GM19324 (cell line): Measurements from ENCODE around the gene SSU72.
"Not testable (repeated sequence)": the region's sequence is repeated elsewhere in the genome, so short reads cannot be mapped to it uniquely, and the experiment has no call there.

Source experiments
- ATAC-seq: cut with Tn5 transposase; IDR thresholded peaks from one replicate; pipeline ENCODE4 v1.9.1; 2021; ENCODE audit warnings: mild to moderate bottlenecking, moderate library complexity; ENCODE audit not compliant: unreplicated experiment, low FRiP score

Gene SSU72

GRCh38 chr1:1561801-1562470 is 12.7 kb downstream of the SSU72 start:
- ATAC-seq: no peak

DNA sequence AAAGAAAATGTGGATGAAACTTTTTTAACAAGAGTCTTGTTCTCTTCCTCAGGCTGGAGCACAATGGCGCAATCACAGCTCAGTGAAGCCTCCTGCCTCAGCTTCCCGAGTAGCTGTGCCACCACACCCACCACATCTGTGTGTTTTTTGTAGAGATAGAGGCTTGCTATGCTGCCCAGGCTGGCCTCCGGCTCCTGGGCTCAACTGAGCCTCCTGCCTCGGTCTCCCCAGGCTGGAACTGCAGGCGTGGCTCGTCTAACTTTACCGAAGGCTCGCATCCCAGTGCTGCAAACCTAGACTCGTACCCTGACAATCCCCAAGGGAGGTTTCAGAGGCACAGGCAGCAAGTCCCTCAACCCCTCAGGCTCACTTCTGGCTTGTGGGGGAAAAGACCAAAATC is 14.5 kb downstream of the SSU72 start:
- no peak for ATAC-seq

- ATAC-seq: no peak
Measured at GRCh38 chr1:1559066-1559465, 15.6 kb downstream of the SSU72 start.

- no peak for ATAC-seq
Measured at GRCh38 chr1:1558591-1558990, 16.1 kb downstream of the SSU72 start.

DNA sequence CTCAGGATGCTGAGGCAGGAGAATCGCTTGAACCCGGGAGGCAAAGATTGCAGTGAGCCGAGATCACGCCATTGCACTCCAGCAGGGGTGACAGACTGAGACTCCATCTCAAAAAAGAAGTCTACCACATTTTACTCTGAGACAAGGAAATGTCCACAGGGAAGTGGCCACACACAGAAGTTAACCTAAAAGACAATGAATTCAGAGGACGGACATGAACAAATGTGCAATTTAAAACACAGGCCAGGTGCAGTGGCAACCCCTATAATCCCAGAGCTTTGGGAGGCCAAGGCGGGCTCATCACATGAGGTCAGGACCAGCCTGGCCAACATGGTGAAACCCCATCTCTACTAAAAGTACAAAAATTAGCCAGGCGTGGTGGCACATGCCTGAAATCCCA is 17.0 kb downstream of the SSU72 start:
- ATAC-seq: not testable (repeated sequence)

- not testable (repeated sequence) for ATAC-seq
Measured at GRCh38 chr1:1556961-1557360, 17.7 kb downstream of the SSU72 start.

DNA sequence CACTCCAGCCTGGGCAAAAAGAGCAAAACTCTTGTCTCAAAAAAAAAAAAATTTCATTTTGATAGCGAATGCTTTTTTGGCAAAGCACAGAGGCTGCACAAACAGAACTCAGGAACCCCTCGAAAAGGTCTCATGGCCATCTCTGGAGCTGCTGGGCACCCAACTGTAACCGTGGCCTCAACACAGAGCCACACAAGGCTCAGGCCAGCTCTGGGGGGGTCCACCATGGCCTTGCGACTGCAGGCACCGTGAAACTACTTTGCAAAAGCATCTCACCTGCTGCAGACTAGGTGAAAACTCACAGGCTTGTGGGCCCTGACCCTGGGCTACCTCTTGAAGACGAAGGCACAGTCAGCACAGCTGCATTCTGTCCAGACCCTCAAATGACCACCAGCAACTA is 18.2 kb downstream of the SSU72 start:
- ATAC-seq: no peak

- ATAC-seq: no peak
Measured at GRCh38 chr1:1554926-1555915, 19.4 kb downstream of the SSU72 start.

DNA sequence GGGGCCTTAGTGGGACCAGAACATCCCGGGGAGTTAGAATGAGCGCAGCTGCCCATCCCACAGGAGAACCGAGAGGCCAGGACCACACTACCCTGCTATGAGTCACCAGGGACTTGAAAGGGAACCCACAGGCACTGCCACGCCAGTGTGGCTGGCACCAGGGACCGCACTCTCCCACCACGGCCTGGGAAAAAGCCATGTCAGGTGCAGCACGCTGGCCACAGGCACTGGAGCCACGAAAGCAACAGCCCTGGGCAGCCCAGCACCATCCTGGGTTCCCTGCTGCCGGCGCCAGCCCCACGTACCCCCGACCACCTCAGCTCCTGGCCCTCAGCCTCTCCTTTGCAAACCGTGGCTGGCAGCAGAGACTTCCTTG is 20.1 kb downstream of the SSU72 start:
- ATAC-seq: no peak

DNA sequence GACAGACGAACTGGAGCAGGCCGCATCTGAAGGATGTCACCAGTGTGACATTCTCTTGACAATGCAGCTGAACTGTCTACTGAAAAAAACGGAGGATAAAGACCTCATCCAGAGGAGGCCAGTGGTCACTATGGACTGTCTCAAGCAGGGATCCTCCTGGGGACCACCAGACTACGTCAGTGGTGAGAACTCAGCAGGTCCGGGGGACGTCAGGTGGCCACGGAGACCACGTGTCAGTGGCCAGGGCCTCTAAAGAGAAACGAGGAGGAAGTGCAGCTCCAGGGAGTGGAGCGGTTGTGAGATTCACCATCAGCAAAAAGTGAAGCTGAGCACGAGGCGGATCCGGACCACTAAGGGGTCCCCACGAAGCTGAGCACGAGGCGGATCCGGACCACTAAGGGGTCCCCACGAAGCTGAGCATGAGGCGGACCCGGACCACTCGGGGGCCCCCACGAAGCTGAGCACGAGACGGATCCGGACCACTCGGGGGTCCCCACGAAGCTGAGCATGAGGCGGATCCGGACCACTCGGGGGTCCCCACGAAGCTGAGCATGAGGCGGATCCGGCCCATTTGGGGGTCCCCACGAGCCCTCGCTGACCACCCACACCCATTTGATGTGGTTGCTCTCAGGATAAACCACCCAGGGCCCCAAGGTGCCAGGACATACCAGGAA is 20.7 kb downstream of the SSU72 start:
- no peak for ATAC-seq

DNA sequence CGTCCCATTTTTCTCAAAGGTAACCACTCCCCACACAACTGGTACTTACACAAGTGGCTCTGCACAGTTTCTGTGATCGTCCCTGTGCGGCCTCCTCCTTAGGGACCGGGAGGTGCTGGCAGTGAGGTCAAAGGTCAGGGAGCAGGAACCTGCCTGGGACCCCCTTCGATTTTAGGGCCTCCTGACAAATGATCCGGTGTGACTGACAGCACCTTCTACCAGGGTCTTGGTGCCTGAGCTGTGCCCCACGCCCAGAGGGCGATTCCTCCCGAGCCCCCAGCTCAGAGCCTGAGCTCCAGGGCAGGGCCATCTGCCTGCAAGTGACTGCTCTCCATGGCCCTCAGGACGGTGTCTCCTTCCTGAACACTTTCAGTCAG is 22.4 kb downstream of the SSU72 start:
- no peak for ATAC-seq

DNA sequence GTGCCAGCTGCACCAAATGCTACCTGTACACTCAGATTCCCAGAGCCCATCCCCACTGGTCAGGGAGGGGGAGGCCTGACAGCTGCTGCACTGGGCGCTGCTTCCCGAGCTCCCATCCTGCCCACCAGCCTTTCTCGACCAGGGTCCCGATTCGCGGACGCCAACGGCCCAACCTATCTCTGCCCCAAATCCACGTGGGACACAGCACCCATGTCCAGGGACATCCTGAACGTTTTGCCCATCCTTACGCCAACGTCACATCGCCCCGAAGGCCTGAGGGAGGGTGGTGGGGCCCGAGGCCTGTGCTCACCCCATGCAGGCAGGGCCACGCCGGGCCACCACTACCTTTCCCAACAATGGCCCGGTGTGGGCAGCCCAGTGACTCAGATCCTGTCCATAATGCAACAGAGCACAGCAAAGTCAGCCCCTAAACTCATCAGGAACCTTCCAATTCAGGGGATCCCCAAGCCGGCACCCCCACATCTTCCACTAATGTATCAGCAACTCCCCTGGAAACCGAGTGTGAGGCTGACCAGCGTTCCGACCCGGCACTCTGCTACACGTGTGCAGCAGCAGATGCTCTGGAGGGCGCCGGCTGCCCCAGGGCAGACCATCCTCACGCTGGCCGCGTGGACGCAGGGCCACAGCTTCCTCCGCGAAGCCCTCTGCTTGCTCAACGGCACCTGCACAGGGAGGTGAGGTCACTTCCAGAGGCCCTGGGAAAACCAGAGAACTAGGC is 23.0 kb downstream of the SSU72 start:
- ATAC-seq: no peak

- ATAC-seq: no peak
Measured at GRCh38 chr1:1550591-1551432, 23.9 kb downstream of the SSU72 start.

DNA sequence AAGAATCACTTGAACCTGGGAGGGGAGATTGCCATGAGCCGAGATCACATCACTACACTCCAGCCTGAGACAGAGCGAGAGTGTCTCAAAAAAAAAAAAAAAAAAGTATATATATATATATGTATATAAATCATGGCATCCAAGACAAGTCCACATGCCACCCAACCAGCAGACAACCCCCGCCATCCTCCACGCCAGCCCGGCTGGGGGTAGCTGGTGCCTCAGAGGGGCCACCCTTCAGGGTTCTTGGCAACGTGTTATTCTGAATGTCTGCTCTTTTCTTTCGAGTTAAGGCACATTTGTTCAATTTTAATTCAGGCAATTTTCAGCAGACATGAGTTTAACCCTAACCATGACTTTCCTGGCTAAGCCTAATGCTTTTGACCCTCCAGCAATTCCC is 24.6 kb downstream of the SSU72 start:
- no peak for ATAC-seq

DNA sequence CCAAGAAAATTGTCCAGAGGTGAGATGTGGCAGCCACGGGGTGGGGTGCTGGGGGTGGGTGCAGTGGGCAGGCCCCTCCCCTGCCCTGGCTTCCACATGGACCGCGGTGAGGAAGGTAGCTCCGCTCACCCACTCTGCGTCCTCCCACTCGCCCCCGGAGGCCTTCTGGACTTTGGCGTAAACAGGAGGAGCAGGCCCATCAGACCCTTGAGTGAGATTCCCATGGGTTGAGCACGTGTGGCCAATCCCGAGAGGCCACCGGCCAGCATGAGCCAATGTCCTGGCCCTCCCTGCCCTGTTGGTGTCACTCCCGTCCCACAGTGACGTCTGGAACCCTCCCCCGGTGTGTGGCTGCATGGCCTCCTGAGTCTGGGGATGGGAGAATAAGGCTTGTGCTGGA is 26.1 kb downstream of the SSU72 start:
- no peak for ATAC-seq

DNA sequence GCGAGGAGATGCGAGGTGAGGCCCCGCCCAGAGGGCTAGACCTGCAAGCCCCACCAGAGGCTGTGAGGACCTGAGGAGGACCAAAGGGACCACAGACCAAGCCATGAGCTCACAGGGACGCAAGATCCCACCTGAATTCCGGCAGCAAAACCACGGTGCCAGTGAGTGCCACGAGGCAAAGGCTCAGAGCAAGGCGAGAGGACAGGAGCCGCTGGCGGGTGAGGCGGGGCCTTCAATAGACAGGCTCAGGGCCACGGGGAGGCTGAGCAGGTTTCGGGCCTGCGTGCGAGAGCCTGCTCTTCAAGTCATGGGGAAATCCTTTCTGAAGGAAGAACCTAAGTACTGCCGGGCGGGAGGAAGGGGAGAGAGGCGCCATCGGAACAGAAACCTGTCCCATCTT is 27.2 kb downstream of the SSU72 start:
- no peak for ATAC-seq

DNA sequence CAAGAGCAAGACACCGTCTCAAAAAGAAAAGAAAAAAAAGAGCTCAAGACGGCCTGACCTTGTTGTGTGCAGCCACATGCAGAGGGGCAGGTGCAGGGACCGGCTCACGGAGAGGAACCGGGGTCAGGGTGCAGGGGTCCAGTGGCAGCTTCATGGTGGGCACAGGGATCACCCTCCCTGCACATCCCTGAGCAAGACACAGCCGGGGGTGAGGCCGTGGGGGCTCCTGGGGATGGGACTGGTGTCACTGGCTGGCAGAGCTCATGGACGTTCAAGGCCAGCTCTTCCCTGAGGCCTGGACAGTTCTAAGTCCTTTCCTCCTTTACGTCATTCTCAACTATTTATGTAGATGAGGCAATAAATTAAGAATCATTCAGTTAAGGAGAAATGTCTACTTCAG is 27.7 kb downstream of the SSU72 start:
- no peak for ATAC-seq

GRCh38 chr1:1545946-1546737 is 28.5 kb downstream of the SSU72 start:
- no peak for ATAC-seq

DNA sequence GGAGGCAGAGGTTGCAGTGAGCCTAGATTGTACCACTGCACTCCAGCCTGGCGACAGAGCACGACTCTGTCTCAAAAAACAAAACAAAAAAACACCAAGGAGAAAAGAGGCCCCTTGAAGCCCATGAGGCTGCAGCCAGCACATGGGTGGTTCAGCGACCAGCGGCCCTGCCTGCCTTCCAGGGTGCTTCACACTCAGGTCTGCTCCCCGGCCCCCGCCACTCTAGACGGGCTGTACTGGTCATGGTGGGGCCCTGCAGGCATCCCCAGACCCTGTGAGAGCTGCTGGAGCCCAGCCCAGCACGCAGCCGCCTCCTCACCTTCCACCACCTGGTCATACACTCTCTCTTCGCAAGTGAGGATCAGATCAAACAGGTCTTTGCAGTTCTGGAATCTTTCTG is 30.1 kb downstream of the SSU72 start:
- no peak for ATAC-seq
